ENCODE data around the gene RUFY2. TPM values are rescaled to one million over a fixed set of nuclear protein-coding genes. Genes with fewer than 3 reads are reported as not detected.
"Not testable (repeated sequence)": the region's sequence is repeated elsewhere in the genome, so short reads cannot be mapped to it uniquely, and the experiment has no call there.

RUFY2 gene
- total RNA-seq, 1 donor from 2014 or later: 75.6 TPM

- Mint-ChIP-seq H3K36me3 (ENCODE audit: unreplicated experiment) (peaks cover 5% of the 10 kb centered on the region), H3K4me1 (ENCODE audit: low read depth, unreplicated experiment) (peaks cover 18% of the 10 kb centered on the region), H3K9me3 (ENCODE audit: unreplicated experiment) (peaks cover 18% of the 10 kb centered on the region), H3K27me3 (ENCODE audit: unreplicated experiment) (peaks cover 17% of the 10 kb centered on the region), H3K27ac (ENCODE audit: unreplicated experiment) (peak overlapping the region; percentile 62), H3K4me3 (ENCODE audit: unreplicated experiment) (peak overlapping the region; percentile 61)
- DNase-seq: no peak
- TF ChIP-seq CTCF (IDR thresholded peaks at IDR 0.05; ENCODE audit: partially characterized antibody, unreplicated experiment): no peak
These were observed 78.9 kb downstream of the RUFY2 start for GRCh38 chr10:68327889-68328786.

GRCh38 chr10:68324396-68324795, 82.7 kb downstream of the RUFY2 start:
- H3K4me1 Mint-ChIP-seq (ENCODE audit: low read depth, unreplicated experiment); H3K9me3 Mint-ChIP-seq (ENCODE audit: unreplicated experiment); H3K4me3 Mint-ChIP-seq (ENCODE audit: unreplicated experiment); DNase-seq; H3K36me3 Mint-ChIP-seq (ENCODE audit: unreplicated experiment); H3K27me3 Mint-ChIP-seq (ENCODE audit: unreplicated experiment); H3K27ac Mint-ChIP-seq (ENCODE audit: unreplicated experiment): not testable (repeated sequence)

- Mint-ChIP-seq H3K36me3 (ENCODE audit: unreplicated experiment) (peaks cover 7% of the 10 kb centered on the region), H3K27me3 (ENCODE audit: unreplicated experiment) (no peaks in the 10 kb centered on the region), H3K27ac (ENCODE audit: unreplicated experiment) (no peak overlapping the region), H3K9me3 (ENCODE audit: unreplicated experiment) (peaks cover 8% of the 10 kb centered on the region), H3K4me1 (ENCODE audit: low read depth, unreplicated experiment) (no peaks in the 10 kb centered on the region), H3K4me3 (ENCODE audit: unreplicated experiment) (no peak overlapping the region)
- TF ChIP-seq CTCF (IDR thresholded peaks at IDR 0.05; ENCODE audit: partially characterized antibody, unreplicated experiment): no peak
- DNase-seq: no peak
These were observed 88.6 kb downstream of the RUFY2 start for GRCh38 chr10:68318331-68319059.

GRCh38 chr10:68315582-68315981, 91.5 kb downstream of the RUFY2 start:
- Mint-ChIP-seq H3K27ac (ENCODE audit: unreplicated experiment) (no peak overlapping the region), H3K4me1 (ENCODE audit: low read depth, unreplicated experiment) (no peaks in the 10 kb centered on the region), H3K9me3 (ENCODE audit: unreplicated experiment) (peaks cover 8% of the 10 kb centered on the region), H3K27me3 (ENCODE audit: unreplicated experiment) (no peaks in the 10 kb centered on the region), H3K36me3 (ENCODE audit: unreplicated experiment) (peaks cover 7% of the 10 kb centered on the region), H3K4me3 (ENCODE audit: unreplicated experiment) (no peak overlapping the region)
- DNase-seq: no peak
- no peak for TF ChIP-seq CTCF (IDR thresholded peaks at IDR 0.05; ENCODE audit: partially characterized antibody, unreplicated experiment)

- not testable (repeated sequence) for H3K27me3 Mint-ChIP-seq (ENCODE audit: unreplicated experiment); H3K9me3 Mint-ChIP-seq (ENCODE audit: unreplicated experiment); H3K4me3 Mint-ChIP-seq (ENCODE audit: unreplicated experiment); H3K27ac Mint-ChIP-seq (ENCODE audit: unreplicated experiment); DNase-seq; H3K36me3 Mint-ChIP-seq (ENCODE audit: unreplicated experiment); H3K4me1 Mint-ChIP-seq (ENCODE audit: low read depth, unreplicated experiment)
These were observed 92.1 kb downstream of the RUFY2 start for GRCh38 chr10:68314930-68315329.

GRCh38 chr10:68310531-68310930, 96.5 kb downstream of the RUFY2 start:
- Mint-ChIP-seq H3K4me1 (ENCODE audit: low read depth, unreplicated experiment) (no peaks in the 10 kb centered on the region), H3K27me3 (ENCODE audit: unreplicated experiment) (no peaks in the 10 kb centered on the region), H3K4me3 (ENCODE audit: unreplicated experiment) (no peak overlapping the region), H3K27ac (ENCODE audit: unreplicated experiment) (no peak overlapping the region), H3K36me3 (ENCODE audit: unreplicated experiment) (no peaks in the 10 kb centered on the region), H3K9me3 (ENCODE audit: unreplicated experiment) (no peaks in the 10 kb centered on the region)
- DNase-seq: no peak
- no peak for TF ChIP-seq CTCF (IDR thresholded peaks at IDR 0.05; ENCODE audit: partially characterized antibody, unreplicated experiment)

Measured in glutamatergic neuron (in vitro differentiated cells).